HG02852 (cell line): Measurements from ENCODE around the gene EGLN3.
A peak's percentile ranks its signal among the peaks of the same experiment; 100 is the strongest.
"Not testable (repeated sequence)": the region's sequence is repeated elsewhere in the genome, so short reads cannot be mapped to it uniquely, and the experiment has no call there.

Source experiments
- ATAC-seq: cut with Tn5 transposase; IDR thresholded peaks from one replicate; pipeline ENCODE4 v1.9.1; 2021; ENCODE audit warnings: mild to moderate bottlenecking, moderate library complexity; ENCODE audit not compliant: unreplicated experiment

The EGLN3 gene

GRCh38 chr14:33950320-33951182 is at the start of gene EGLN3:
Gene EGLN3, minus strand, starts transcription at chr14:33951074. Its CDS starts 322 bp downstream, at chr14:33950752.
- peak; percentile 89 for ATAC-seq

DNA sequence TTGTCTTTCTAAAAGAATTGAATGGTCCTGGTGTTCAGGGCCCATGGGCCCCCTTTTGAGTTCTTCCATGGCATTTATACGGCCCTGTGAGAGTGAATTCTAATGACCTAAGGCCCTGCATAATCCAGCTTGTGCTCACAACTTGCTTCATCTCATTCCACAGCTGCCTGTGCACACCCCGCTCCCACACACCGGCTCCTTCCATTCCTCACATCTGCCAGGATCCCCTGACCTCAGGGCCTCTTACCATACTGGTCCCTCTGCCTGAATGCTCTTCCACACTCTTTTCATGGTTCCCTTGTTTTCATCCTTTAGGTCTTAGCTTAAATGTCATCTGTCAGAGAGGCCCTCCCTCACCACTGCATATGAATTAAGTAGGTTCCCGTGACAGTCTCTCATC is 49.5 kb upstream of the EGLN3 start:
- ATAC-seq, result no peak

DNA sequence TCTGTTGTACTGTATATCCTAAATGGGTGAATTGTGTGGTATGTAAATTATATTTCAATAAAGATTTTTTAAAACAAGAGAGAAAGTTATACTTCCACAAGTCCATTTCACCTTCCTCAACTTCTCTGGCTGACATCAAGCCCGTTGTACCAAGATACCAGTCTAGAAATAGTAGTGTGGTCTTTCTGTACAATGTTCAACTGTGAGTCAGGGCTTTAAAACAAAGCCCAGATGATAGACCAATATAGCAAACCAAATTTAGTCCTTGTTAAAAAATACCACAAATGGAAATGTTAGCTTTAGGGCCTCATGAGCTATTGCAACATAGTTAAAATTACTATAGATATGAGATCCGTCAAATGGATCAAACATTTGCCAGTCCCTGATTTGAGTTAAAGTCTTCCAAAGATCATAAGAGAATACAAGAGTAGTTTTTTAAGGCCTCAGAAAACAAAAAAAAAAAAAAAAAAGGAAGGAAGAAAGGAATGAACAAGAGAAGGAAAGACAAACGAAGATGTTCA is 49.0 kb upstream of the EGLN3 start:
- no peak for ATAC-seq

- ATAC-seq, result no peak
Measured at GRCh38 chr14:33997611-33998010, 46.7 kb upstream of the EGLN3 start.

DNA sequence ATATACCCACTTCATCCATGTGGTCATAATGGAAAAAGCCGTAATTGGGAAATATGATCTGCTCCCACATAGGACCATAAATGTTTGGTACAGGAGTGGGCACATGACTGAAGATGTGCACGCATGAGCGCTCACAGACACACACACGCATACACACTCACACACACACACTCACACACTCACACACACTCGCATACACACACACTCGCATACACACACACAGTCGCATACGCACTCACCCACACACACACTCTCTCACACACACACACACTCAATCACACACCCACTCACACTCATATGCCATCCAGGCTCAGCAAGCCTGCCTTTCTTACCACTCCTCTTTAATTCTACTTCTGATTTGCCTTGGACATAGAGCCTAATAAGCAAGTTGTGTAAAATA is 45.6 kb upstream of the EGLN3 start:
- ATAC-seq, result no peak

- no peak for ATAC-seq
Measured at GRCh38 chr14:33993246-33993645, 42.4 kb upstream of the EGLN3 start.

GRCh38 chr14:33992274-33993007 is 41.6 kb upstream of the EGLN3 start:
- ATAC-seq, result no peak

DNA sequence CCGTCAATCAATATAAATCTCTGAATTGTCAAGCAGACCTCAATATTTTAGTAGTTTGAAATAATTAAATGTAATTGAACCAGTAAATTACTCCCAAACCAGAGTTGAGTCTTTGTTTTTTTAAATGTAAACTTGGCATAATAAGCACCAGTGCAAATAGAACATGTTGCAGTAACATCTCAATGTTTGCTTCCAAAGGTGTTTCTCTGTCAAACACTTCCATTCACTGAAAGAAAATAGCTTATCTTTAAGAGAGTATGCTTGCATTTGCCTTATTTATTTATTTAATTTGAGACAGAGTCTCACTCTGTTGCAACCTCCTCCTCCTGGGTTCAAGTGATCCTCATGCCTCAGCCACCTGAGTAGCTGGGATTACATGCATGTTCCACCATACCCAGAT is 39.9 kb upstream of the EGLN3 start:
- no peak for ATAC-seq

- no peak for ATAC-seq
Measured at GRCh38 chr14:33987565-33988080, 36.7 kb upstream of the EGLN3 start.

DNA sequence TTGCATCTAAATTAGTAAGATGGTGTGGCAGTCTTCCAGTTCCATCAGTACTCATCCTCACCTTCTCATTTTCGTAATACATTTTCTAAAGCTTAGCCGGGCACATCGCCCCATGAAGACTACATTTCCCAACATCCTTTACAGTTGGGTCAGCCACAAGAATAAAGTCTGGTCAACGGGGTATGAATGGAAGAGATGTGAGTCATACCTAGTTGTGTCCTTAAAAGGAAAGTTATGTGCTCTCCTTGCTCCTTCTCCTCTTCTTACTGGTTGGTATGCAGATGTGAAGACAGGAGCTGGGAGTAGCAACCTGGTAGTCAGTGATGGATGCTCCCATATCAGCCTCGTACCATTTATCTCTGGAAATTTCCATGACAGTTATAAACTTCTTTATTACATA is 35.9 kb upstream of the EGLN3 start:
- ATAC-seq, result no peak

DNA sequence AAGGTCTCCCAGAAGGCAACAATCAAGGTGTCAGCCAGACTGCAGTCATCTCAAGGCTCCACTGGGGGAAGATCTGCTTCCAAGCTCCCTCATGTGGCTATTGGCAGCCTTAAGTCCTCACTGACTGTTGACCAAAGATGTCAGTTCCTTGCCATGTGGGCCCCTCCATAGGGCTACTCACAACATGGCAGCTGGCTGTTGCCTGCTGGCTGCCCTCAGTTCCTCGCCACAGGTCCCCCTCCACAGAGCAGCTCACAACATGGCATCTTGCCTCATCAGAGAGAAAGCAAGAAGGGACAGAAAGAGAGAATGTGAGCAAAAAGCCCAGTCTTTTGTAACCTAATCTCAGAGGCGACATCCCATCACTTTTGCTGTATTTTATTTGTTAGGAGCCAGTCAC is 34.4 kb upstream of the EGLN3 start:
- ATAC-seq, result no peak

DNA sequence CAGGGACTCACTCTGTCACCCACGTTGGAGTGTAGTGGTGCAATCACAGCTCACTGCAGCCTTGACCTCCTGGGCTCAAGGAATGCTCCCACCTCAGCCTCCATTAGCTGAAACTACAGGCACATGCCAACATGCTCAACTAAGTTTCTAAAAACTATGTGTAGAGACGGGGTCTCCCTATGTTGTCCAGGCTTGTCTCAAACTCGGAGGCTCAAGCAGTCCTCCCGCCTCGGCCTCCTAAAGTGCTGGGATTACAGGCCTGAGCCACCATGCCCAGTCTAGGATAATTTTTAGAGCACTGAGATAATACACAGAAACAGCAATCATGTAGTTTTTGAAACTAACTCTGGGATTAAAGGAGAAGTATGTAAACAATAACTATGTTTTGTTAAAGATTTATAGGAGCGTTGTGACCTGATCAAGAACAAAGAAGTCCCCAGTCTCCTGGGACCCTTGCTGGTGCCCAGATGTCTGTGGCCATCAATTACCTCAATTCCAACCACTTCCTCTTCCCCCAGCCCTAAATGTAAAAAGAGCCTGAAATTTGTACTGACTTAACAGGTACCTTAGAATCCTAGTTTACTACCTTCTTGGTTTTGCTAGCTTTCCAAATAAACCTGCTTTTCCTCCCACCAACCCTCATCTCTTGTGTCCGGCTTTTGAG is 28.9 kb upstream of the EGLN3 start:
- ATAC-seq, result no peak

DNA sequence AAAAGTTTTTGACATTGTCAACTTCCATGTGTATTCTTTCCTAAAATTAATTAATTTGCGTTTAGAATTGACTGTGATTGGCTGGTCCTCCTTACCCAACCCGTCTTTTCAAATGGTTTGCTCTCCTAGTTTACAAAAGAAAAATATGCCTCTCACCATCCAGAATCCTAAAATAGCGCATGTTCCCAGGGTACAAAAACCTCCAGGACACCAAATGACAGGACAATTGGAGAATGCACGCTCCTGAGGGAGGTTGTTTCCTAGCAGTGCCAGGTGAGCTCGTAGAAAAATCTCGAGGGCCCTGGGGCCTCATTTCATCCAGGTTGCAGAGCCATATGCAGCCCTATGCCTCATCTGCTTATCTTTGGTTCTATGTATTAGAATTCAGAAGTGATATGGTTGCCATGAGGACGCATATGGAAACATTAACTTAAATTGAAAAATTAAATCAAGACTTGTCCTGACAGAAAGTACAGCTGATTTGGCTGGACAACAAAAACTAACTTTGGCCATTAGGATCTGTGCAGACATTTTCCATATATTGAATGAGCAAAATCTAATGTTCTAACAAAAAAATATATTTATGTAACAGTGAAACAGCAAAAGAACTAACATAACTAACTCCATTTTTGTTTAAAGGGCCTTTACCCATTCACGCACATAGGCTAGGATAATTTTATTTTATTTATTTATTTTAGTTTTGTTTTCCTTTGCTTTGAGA is 28.2 kb upstream of the EGLN3 start:
- ATAC-seq, result no peak

- peak; percentile 91 for ATAC-seq
Measured at GRCh38 chr14:33972583-33973081, 21.8 kb upstream of the EGLN3 start.

- not testable (repeated sequence) for ATAC-seq
Measured at GRCh38 chr14:33969846-33970245, 19.0 kb upstream of the EGLN3 start.

- ATAC-seq, result no peak
Measured at GRCh38 chr14:33968722-33969121, 17.8 kb upstream of the EGLN3 start.

DNA sequence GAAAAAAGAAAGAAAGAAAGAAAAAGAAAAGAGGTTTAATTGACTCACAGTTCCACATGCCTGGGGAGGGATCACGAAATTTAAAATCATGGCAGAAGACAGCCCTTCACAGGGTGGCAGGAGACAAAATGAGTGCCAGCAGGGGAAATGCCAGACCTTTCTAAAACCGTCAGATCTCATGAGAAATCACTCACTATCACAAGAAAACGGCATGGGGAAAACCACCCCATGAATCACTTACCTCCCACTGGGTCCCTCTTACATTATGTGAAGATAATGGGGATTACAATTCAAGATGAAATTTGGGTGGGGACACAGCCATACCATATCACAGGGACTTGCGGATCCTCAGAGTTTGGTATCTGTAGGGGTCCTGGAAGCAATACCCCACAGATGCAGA is 16.3 kb upstream of the EGLN3 start:
- no peak for ATAC-seq

DNA sequence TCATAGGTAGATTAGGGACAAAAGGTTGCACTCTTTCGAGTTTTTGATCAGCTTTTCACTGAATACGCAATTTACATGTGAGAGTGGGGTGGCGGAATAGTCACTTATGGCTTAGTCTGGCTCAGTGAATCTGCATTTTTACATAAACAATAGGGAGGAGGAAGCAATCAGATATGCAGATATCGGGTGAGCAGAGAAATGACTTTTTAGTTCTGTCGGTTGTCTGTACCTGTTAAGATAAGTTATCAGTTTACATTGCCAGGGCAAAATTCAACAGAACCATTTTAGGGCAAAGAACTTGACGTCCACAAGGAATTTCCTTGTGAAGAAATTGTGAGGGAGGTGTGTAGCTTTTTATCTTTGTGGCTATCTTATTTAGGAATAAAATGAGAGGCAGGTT is 15.4 kb upstream of the EGLN3 start:
- no peak for ATAC-seq

DNA sequence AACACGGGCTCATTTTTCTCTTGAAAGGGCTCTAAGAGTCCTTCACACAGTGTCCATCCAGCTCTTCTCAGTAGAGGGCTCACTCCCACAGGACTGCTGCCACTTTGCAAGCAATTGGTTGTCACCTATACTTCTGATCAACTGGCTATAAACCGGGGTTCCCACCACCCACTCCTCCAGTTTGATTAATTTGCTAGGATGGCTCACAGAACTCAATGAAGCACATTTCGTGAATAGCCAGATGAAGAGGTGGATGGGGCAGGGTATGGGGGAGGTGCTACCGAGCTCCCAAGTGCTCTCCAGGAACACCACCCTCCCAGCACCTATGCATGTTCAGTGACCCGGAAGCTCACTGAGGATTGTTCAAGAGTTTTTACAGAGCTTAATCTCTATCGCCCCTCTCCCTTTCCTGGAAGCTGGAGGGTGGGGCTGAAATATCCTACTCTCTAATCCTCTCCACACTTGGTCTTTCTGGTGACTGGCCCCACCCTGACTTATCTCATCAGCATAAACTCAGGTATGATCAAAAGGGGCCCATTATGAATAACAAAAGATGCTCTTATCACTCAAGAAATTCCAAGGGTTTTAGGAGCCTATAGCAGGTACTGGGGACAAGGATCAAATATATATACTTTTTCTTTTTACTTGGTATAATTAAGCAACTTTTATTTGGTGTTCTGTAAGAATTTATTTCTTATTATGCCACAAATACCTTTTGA is 13.9 kb upstream of the EGLN3 start:
- ATAC-seq, result no peak

GRCh38 chr14:33963892-33964291 is 13.0 kb upstream of the EGLN3 start:
- ATAC-seq, result no peak
